ENCODE measurements around the gene QSER1.
A peak's percentile ranks its signal among the peaks of the same experiment; 100 is the strongest.
"Not testable (repeated sequence)": the region's sequence is repeated elsewhere in the genome, so short reads cannot be mapped to it uniquely, and the experiment has no call there.

Gene QSER1

GRCh38 chr11:32892355-32893092 lies at the start of gene QSER1:
Gene QSER1, plus strand, starts transcription at chr11:32892811. Its CDS starts 315 bp downstream, at chr11:32893126.
- DNase-seq (ENCODE audit: low read depth), result peak; percentile 34

- DNase-seq (ENCODE audit: low read depth), result no peak
Observed at GRCh38 chr11:32843544-32843943, 49.1 kb upstream of the QSER1 start.

- DNase-seq (ENCODE audit: low read depth), result no peak
Observed at GRCh38 chr11:32847511-32847910, 45.1 kb upstream of the QSER1 start.

- DNase-seq (ENCODE audit: low read depth), result no peak
Observed at GRCh38 chr11:32849761-32850160, 42.9 kb upstream of the QSER1 start.

GRCh38 chr11:32851251-32851650 lies 41.4 kb upstream of the QSER1 start:
- DNase-seq (ENCODE audit: low read depth), result no peak

GRCh38 chr11:32852207-32852606 lies 40.4 kb upstream of the QSER1 start:
- DNase-seq (ENCODE audit: low read depth), result peak; percentile 51

- no peak for DNase-seq (ENCODE audit: low read depth)
Observed at GRCh38 chr11:32855601-32856000, 37.0 kb upstream of the QSER1 start.

- DNase-seq (ENCODE audit: low read depth), result no peak
Observed at GRCh38 chr11:32858731-32859130, 33.9 kb upstream of the QSER1 start.

GRCh38 chr11:32861850-32862577 lies 30.6 kb upstream of the QSER1 start:
- no peak for DNase-seq (ENCODE audit: low read depth)

GRCh38 chr11:32864555-32864954 lies 28.1 kb upstream of the QSER1 start:
- no peak for DNase-seq (ENCODE audit: low read depth)

GRCh38 chr11:32868752-32869151 lies 23.9 kb upstream of the QSER1 start:
- DNase-seq (ENCODE audit: low read depth), result not testable (repeated sequence)

GRCh38 chr11:32870676-32871075 lies 21.9 kb upstream of the QSER1 start:
- no peak for DNase-seq (ENCODE audit: low read depth)

GRCh38 chr11:32874132-32874531 lies 18.5 kb upstream of the QSER1 start:
- no peak for DNase-seq (ENCODE audit: low read depth)

- no peak for DNase-seq (ENCODE audit: low read depth)
Observed at GRCh38 chr11:32881286-32881685, 11.3 kb upstream of the QSER1 start.

GRCh38 chr11:32883421-32883820 lies 9.2 kb upstream of the QSER1 start:
- no peak for DNase-seq (ENCODE audit: low read depth)

GRCh38 chr11:32884023-32884422 lies 8.6 kb upstream of the QSER1 start:
- DNase-seq (ENCODE audit: low read depth), result no peak

GRCh38 chr11:32884770-32885384 lies 7.7 kb upstream of the QSER1 start:
- no peak for DNase-seq (ENCODE audit: low read depth)

GRCh38 chr11:32885556-32885955 lies 7.1 kb upstream of the QSER1 start:
- DNase-seq (ENCODE audit: low read depth), result no peak

- DNase-seq (ENCODE audit: low read depth), result no peak
Observed at GRCh38 chr11:32886180-32886579, 6.4 kb upstream of the QSER1 start.

GRCh38 chr11:32887707-32888383 lies 4.8 kb upstream of the QSER1 start:
- DNase-seq (ENCODE audit: low read depth), result not testable (repeated sequence)

- DNase-seq (ENCODE audit: low read depth), result not testable (repeated sequence)
Observed at GRCh38 chr11:32888384-32888710, 4.3 kb upstream of the QSER1 start.

- DNase-seq (ENCODE audit: low read depth), result peak; percentile 33
Observed at GRCh38 chr11:32888805-32889204, 3.8 kb upstream of the QSER1 start.

Measured in stromal cell of bone marrow (primary cell).